ENCODE measurements around the gene LLCFC1.

The LLCFC1 gene

DNA sequence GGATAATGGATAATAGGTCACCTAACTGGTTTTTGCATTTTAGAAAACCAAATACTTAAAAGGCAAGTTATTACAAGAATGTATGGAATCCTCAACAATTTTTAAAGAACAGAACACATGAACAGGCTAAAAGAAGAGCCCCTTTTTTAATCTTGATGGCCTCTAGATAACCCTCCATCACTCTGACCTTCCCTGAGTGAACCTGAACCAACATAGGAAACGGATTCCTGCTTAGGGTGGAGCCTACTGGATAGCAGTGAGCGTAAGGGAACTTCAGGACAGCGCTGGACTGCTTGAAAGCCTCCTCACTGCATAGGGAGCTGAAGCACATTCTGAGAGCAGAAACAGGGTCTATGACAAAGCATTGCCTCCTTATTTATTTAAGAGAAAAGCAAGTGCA is 26.2 kb upstream of the LLCFC1 start:
- H3K9me3 ChIP-seq: no peaks in the 10 kb centered on the region
- no peak overlapping the region for H3K27ac ChIP-seq
- H3K27me3 ChIP-seq: peaks cover 8% of the 10 kb centered on the region
- no peaks in the 10 kb centered on the region for H3K36me3 ChIP-seq
- TF ChIP-seq, protein P1, sequence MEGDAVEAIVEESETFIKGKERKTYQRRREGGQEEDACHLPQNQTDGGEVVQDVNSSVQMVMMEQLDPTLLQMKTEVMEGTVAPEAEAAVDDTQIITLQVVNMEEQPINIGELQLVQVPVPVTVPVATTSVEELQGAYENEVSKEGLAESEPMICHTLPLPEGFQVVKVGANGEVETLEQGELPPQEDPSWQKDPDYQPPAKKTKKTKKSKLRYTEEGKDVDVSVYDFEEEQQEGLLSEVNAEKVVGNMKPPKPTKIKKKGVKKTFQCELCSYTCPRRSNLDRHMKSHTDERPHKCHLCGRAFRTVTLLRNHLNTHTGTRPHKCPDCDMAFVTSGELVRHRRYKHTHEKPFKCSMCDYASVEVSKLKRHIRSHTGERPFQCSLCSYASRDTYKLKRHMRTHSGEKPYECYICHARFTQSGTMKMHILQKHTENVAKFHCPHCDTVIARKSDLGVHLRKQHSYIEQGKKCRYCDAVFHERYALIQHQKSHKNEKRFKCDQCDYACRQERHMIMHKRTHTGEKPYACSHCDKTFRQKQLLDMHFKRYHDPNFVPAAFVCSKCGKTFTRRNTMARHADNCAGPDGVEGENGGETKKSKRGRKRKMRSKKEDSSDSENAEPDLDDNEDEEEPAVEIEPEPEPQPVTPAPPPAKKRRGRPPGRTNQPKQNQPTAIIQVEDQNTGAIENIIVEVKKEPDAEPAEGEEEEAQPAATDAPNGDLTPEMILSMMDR (IDR thresholded peaks at IDR 0.05): no peak
- H3K4me3 ChIP-seq (ENCODE audit: low read depth in 1 of 2, low read length in 1 of 2): no peak overlapping the region
- H3K4me1 ChIP-seq (ENCODE audit: control insufficient read depth in 1 of 2, insufficient read depth in 1 of 2, low read depth in 1 of 2, low read length in 1 of 2): peaks cover 7 to 23% of the 10 kb centered on the region in 2 experiments

DNA sequence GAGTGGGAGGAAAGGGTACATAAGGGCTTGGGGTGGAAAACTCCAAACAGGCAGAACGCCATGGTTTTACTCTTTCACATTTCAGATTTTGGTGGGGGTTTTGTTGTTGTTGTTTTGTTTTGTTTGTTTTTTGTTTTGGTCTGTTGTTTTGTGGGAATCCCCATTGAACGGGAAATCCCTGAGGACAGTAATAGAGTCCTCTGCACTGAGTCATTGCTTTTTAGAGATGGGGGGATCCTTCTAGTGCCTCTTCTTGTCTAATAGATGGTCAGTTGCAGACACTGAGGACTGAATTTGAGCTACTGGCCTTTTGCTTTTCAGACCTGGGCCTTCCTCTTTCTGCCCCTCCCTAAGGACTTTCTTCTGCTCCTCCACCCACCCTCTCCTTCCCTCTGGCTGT is 25.7 kb upstream of the LLCFC1 start:
- Histone ChIP-seq H3K36me3 (no peaks in the 10 kb centered on the region), H3K27ac (no peak overlapping the region), H3K9me3 (no peaks in the 10 kb centered on the region), H3K27me3 (peaks cover 8% of the 10 kb centered on the region), H3K4me1 (ENCODE audit: control insufficient read depth in 1 of 2, insufficient read depth in 1 of 2, low read depth in 1 of 2, low read length in 1 of 2) (peaks cover 7 to 23% of the 10 kb centered on the region in 2 experiments), H3K4me3 (ENCODE audit: low read depth in 1 of 2, low read length in 1 of 2) (no peak overlapping the region)
- TF ChIP-seq, protein P1 (IDR thresholded peaks at IDR 0.05): no peak

DNA sequence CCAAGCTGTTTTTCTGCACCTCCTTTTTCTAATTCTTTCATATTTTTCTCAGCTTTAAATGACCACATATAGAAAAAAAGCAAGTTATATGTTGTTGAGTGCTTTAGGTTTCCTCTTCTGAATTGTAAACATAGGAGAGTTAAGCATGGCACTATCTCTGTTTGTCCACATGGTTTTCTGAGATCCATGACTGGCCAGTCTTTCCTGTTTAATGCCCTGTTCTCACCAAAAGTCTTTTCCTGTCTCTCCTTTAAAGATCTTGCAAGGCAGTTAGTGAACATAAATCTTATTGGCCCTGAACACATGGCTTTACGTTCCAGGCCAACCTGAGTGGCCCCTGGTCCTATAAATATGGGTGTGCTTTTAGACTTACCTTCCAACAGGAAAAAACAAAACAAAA is 25.2 kb upstream of the LLCFC1 start:
- Histone ChIP-seq H3K36me3 (no peaks in the 10 kb centered on the region), H3K9me3 (no peaks in the 10 kb centered on the region), H3K4me3 (ENCODE audit: low read depth in 1 of 2, low read length in 1 of 2) (no peak overlapping the region), H3K27ac (no peak overlapping the region), H3K27me3 (peaks cover 8% of the 10 kb centered on the region), H3K4me1 (ENCODE audit: control insufficient read depth in 1 of 2, insufficient read depth in 1 of 2, low read depth in 1 of 2, low read length in 1 of 2) (peaks cover 7 to 17% of the 10 kb centered on the region in 2 experiments)
- TF ChIP-seq, protein P1 (IDR thresholded peaks at IDR 0.05): no peak

DNA sequence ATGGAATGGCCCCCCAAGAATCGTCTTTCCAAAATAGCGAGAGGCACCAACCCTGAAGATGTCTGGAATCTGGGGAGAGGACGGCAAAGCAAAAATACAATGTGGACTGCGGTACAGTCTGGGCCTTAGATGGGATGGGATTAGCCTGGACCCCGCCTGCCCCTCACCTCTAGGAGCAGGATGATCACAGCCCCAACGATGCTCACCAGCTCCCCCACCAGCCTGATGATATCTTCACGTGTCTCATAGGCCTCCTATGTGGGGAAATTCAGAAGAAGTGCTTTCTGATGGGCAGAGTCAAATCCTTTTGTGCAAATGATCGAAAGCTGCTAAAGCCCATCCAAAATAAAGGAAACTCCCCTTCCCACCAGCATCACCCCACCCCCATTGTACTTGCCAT is 24.0 kb upstream of the LLCFC1 start:
- H3K36me3 ChIP-seq: no peaks in the 10 kb centered on the region

DNA sequence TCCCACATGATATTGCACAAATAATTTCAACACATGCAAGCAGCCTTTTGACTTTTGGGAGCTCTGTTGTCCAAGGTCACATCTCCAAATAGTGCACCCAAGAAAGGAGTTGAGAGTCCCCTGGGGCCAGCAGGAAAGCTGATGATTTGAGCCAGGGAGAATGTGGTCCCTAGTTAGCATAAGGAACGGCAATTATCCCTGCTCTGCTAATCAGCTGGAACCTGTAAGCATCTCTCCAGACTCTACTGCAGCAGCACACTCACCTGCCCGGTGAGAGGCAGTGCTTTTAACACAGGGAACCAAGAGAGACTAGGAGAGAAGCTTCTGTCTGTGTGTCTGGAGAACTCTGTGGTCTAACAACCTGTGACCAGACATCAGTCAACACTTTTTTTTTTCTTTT is 22.8 kb upstream of the LLCFC1 start:
- no peaks in the 10 kb centered on the region for H3K36me3 ChIP-seq
- H3K4me3 ChIP-seq (ENCODE audit: low read depth in 1 of 2, low read length in 1 of 2): no peak overlapping the region
- peaks cover 8% of the 10 kb centered on the region for H3K27me3 ChIP-seq
- no peak overlapping the region for H3K27ac ChIP-seq
- H3K9me3 ChIP-seq: no peaks in the 10 kb centered on the region
- no peaks in the 10 kb centered on the region for H3K4me1 ChIP-seq (ENCODE audit: control insufficient read depth in 1 of 2, insufficient read depth in 1 of 2, low read depth in 1 of 2, low read length in 1 of 2)
- TF ChIP-seq, protein P1 (IDR thresholded peaks at IDR 0.05): no peak

More for the DNA sequence above, 24.0 kb upstream of the LLCFC1 start:
- TF ChIP-seq, protein P1 (IDR thresholded peaks at IDR 0.05): no peak
- Histone ChIP-seq H3K4me3 (ENCODE audit: low read depth in 1 of 2, low read length in 1 of 2) (no peak overlapping the region), H3K27me3 (peaks cover 8% of the 10 kb centered on the region), H3K4me1 (ENCODE audit: control insufficient read depth in 1 of 2, insufficient read depth in 1 of 2, low read depth in 1 of 2, low read length in 1 of 2) (peaks cover 4 to 5% of the 10 kb centered on the region in 2 experiments), H3K27ac (no peak overlapping the region), H3K9me3 (no peaks in the 10 kb centered on the region)

DNA sequence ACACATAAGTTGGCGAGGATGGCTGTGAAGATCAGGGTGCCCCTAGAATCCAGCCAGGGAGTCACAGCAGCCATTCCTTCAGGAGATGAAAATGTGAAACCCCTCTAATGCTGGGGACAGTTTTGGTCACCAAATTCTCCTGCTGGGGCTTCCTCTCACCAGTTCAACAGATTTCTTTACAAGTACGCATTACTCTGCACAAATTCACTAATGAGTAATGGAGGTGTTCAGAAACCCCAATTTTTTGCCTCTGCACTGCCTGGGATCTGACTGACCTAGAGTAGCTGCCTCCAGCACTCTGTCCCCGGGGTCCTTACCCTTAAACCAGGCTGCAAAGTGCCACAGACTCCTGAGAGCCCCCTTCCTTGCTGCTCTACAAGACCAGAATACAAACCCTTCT is 21.8 kb upstream of the LLCFC1 start:
- Histone ChIP-seq H3K27me3 (peaks cover 8% of the 10 kb centered on the region), H3K27ac (no peak overlapping the region), H3K4me1 (ENCODE audit: control insufficient read depth in 1 of 2, insufficient read depth in 1 of 2, low read depth in 1 of 2, low read length in 1 of 2) (no peaks in the 10 kb centered on the region), H3K9me3 (no peaks in the 10 kb centered on the region), H3K4me3 (ENCODE audit: low read depth in 1 of 2, low read length in 1 of 2) (no peak overlapping the region), H3K36me3 (no peaks in the 10 kb centered on the region)
- TF ChIP-seq, protein P1 (IDR thresholded peaks at IDR 0.05): no peak

All from neutrophil (primary cell).